Activated CD4-positive, alpha-beta T cell treated with anti-CD3 and anti-CD28 coated beads, Interleukin-2, amount 50 U/mL, for 4 hours (primary cell): ENCODE measurements around the gene SIL1.

ENCODE experiments used
- DNase-seq, 2 experiments: peaks; one replicate each; pipeline ENCODE4 v3.0.0-alpha.2; 2020

SIL1 gene

GRCh38 chr5:138903130-138903775 lies 294.9 kb downstream of the SIL1 start:
- DNase-seq, result no peak

GRCh38 chr5:138901716-138902115 lies 296.5 kb downstream of the SIL1 start:
- no peak for DNase-seq

- no peak for DNase-seq
Measured at GRCh38 chr5:138900281-138900965, 297.7 kb downstream of the SIL1 start.

- no peak for DNase-seq
Measured at GRCh38 chr5:138898742-138899141, 299.4 kb downstream of the SIL1 start.

- DNase-seq, result no peak
Measured at GRCh38 chr5:138898299-138898698, 299.9 kb downstream of the SIL1 start.
